Measurements from ENCODE around the gene SHC4. TPM values are rescaled to one million over a fixed set of nuclear protein-coding genes. Genes with fewer than 3 reads are reported as not detected.

The SHC4 gene
- polyA plus RNA-seq, 1 donor (not counting 4 experiments of a cell fraction or from before 2014, with no cell fraction given) = 0.94 TPM

- FAIRE-seq (peak; percentile 36), DNase-seq (ENCODE audit: low read depth, low spot score) (no peak)
- TF ChIP-seq CTCF (optimal IDR thresholded peaks at IDR 0.05 in 1 of 3, IDR thresholded peaks at IDR 0.05 in 1 of 3, conservative IDR thresholded peaks at IDR 0.05 in 1 of 3; ENCODE audit: extremely low read depth in 1 of 3, insufficient read depth in 2 of 3, low read length in 3 of 3) (no peak), EZH2 (IDR thresholded peaks at IDR 0.05; ENCODE audit: low read length) (no peak)
- Histone ChIP-seq H3K27ac (ENCODE audit: control insufficient read depth, insufficient read depth, low read length) (peak overlapping the region; percentile 50), H3K4me1 (ENCODE audit: control insufficient read depth, extremely low read depth, insufficient read depth, low read length) (peaks cover 14% of the 10 kb centered on the region), H3K79me2 (ENCODE audit: control insufficient read depth, insufficient read depth, low read length) (no peaks in the 10 kb centered on the region), H3K27me3 (ENCODE audit: control insufficient read depth, extremely low read depth, insufficient read depth, low read length) (no peaks in the 10 kb centered on the region), H3K9me1 (ENCODE audit: control insufficient read depth, extremely low read depth, insufficient read depth, low read length) (no peaks in the 10 kb centered on the region), H2AFZ (ENCODE audit: control insufficient read depth, low read length) (no peak overlapping the region), H3K36me3 (ENCODE audit: control insufficient read depth in 2 of 2, extremely low read depth in 1 of 2, insufficient read depth in 2 of 2, low read length in 2 of 2) (no peaks in the 10 kb centered on the region), H3K4me3 (ENCODE audit: control insufficient read depth in 2 of 3, extremely low read depth in 1 of 3, insufficient read depth in 2 of 3, low read depth in 1 of 3, low read length in 3 of 3) (no peak overlapping the region), H4K20me1 (ENCODE audit: control insufficient read depth, extremely low read depth, insufficient read depth, low read length) (no peaks in the 10 kb centered on the region), H3K9me3 (ENCODE audit: control insufficient read depth, low read depth, low read length) (no peaks in the 10 kb centered on the region), H3K9ac (ENCODE audit: control insufficient read depth, extremely low read depth, insufficient read depth, low read length) (no peak overlapping the region), H3K4me2 (ENCODE audit: control insufficient read depth, extremely low read depth, insufficient read depth, low read depth, low read length) (peak overlapping the region; percentile 27)
- dilution Hi-C loops (cut with MboI; ENCODE audit: extremely low pct_ligation_motif_present, low sequenced_read_pairs) = loop anchor here (5.0 kb wide), 1 partner anchor 73 kb away; no protein-coding TSS in a partner anchor
Measured at GRCh38 chr15:48945386-48945785, 18.3 kb downstream of the SHC4 start.

DNA sequence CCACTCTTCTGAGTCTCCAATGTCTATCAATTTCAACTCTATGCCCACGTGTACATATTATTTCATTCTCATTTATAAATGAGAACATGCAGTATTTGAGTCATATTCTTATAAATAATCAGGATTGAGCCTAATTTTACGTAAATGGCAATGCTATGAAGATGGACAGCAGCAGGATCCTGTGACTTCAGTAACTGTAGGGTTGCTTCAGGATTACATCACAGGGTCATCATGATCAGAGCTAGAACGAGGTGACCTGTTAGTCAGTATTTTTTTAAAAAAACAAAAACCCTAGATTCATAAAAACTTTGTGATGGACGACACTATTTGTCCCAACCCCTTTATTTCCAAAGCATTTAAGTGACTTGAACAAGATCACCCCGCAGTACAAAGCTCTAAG lies 21.8 kb downstream of the SHC4 start:
- dilution Hi-C loops (cut with MboI; ENCODE audit: extremely low pct_ligation_motif_present, low sequenced_read_pairs) = no loop called here
- no peak for FAIRE-seq
- no peak overlapping the region for H3K4me3 ChIP-seq (ENCODE audit: control insufficient read depth in 2 of 3, extremely low read depth in 1 of 3, insufficient read depth in 2 of 3, low read depth in 1 of 3, low read length in 3 of 3)
- no peak for DNase-seq (ENCODE audit: low read depth, low spot score)
- no peaks in the 10 kb centered on the region for H3K36me3 ChIP-seq (ENCODE audit: control insufficient read depth in 2 of 2, extremely low read depth in 1 of 2, insufficient read depth in 2 of 2, low read length in 2 of 2)
- H3K4me2 ChIP-seq (ENCODE audit: control insufficient read depth, extremely low read depth, insufficient read depth, low read depth, low read length) = no peak overlapping the region
- H3K9ac ChIP-seq (ENCODE audit: control insufficient read depth, extremely low read depth, insufficient read depth, low read length) = no peak overlapping the region
- H3K79me2 ChIP-seq (ENCODE audit: control insufficient read depth, insufficient read depth, low read length) = no peaks in the 10 kb centered on the region
- no peaks in the 10 kb centered on the region for H3K27me3 ChIP-seq (ENCODE audit: control insufficient read depth, extremely low read depth, insufficient read depth, low read length)
- no peak overlapping the region for H3K27ac ChIP-seq (ENCODE audit: control insufficient read depth, insufficient read depth, low read length)
- TF ChIP-seq CTCF (optimal IDR thresholded peaks at IDR 0.05 in 1 of 3, IDR thresholded peaks at IDR 0.05 in 1 of 3, conservative IDR thresholded peaks at IDR 0.05 in 1 of 3; ENCODE audit: extremely low read depth in 1 of 3, insufficient read depth in 2 of 3, low read length in 3 of 3) (no peak), EZH2 (IDR thresholded peaks at IDR 0.05; ENCODE audit: low read length) (no peak)
- no peaks in the 10 kb centered on the region for H3K9me3 ChIP-seq (ENCODE audit: control insufficient read depth, low read depth, low read length)
- no peak overlapping the region for H2AFZ ChIP-seq (ENCODE audit: control insufficient read depth, low read length)
- no peaks in the 10 kb centered on the region for H4K20me1 ChIP-seq (ENCODE audit: control insufficient read depth, extremely low read depth, insufficient read depth, low read length)
- no peaks in the 10 kb centered on the region for H3K9me1 ChIP-seq (ENCODE audit: control insufficient read depth, extremely low read depth, insufficient read depth, low read length)
- H3K4me1 ChIP-seq (ENCODE audit: control insufficient read depth, extremely low read depth, insufficient read depth, low read length) = peaks cover 24% of the 10 kb centered on the region
